ENCODE measurements around the gene GNRH2. TPM values are rescaled to one million over a fixed set of nuclear protein-coding genes. Genes with fewer than 3 reads are reported as not detected.

The GNRH2 gene
- total RNA-seq, 1 experiment from 2014 or later = not detected

Other genes with a start within 250 kb of the GNRH2 start
- not detected in 2 replicates for gene CPXM1, start 243.0 kb upstream of the GNRH2 start, total RNA-seq (2014; rRNA removed)
- not detected in 2 replicates for gene C20orf141, start 228.6 kb upstream of the GNRH2 start, total RNA-seq (2014; rRNA removed)
- not detected in 2 replicates for gene TMEM239, start 227.3 kb upstream of the GNRH2 start, total RNA-seq (2014; rRNA removed)
- 28.0 and 43.9 TPM in 2 replicates for gene PCED1A, start 203.0 kb upstream of the GNRH2 start, total RNA-seq (2014; rRNA removed)
- gene VPS16, start 202.9 kb upstream of the GNRH2 start, total RNA-seq (2014; rRNA removed) = 36.1 and 41.8 TPM in 2 replicates
- 25.1 and 38.5 TPM in 2 replicates for gene PTPRA, start 170.1 kb upstream of the GNRH2 start, total RNA-seq (2014; rRNA removed)
- 58.4 and 66.9 TPM in 2 replicates for gene MRPS26, start 2.4 kb downstream of the GNRH2 start, total RNA-seq (2014; rRNA removed)
- not detected in 2 replicates for gene OXT, start 28.0 kb downstream of the GNRH2 start, total RNA-seq (2014; rRNA removed)
- not detected in 2 replicates for gene AVP, start 41.1 kb downstream of the GNRH2 start, total RNA-seq (2014; rRNA removed)
- gene FASTKD5, start 116.2 kb downstream of the GNRH2 start, total RNA-seq (2014; rRNA removed) = 22.9 and 24.7 TPM in 2 replicates
- gene UBOX5, start 116.2 kb downstream of the GNRH2 start, total RNA-seq (2014; rRNA removed) = 5.1 and 5.3 TPM in 2 replicates
- 5.5 and 6.7 TPM in 2 replicates for gene LZTS3, start 129.9 kb downstream of the GNRH2 start, total RNA-seq (2014; rRNA removed)
- gene DDRGK1, start 161.1 kb downstream of the GNRH2 start, total RNA-seq (2014; rRNA removed) = 51.3 and 52.6 TPM in 2 replicates
- gene ITPA, start 165.9 kb downstream of the GNRH2 start, total RNA-seq (2014; rRNA removed) = 66.0 and 71.0 TPM in 2 replicates
- 3.1 and 3.7 TPM in 2 replicates for gene SLC4A11, start 195.6 kb downstream of the GNRH2 start, total RNA-seq (2014; rRNA removed)

All from LHCN-M2 (cell line).